ENCODE data around the gene FOXM1. TPM values are rescaled to one million over a fixed set of nuclear protein-coding genes. Genes with fewer than 3 reads are reported as not detected.
A peak's percentile ranks its signal among the peaks of the same experiment; 100 is the strongest.

FOXM1 gene
- total RNA-seq, 2 donors from 2014 or later = 1.2 to 10.8 TPM

DNA sequence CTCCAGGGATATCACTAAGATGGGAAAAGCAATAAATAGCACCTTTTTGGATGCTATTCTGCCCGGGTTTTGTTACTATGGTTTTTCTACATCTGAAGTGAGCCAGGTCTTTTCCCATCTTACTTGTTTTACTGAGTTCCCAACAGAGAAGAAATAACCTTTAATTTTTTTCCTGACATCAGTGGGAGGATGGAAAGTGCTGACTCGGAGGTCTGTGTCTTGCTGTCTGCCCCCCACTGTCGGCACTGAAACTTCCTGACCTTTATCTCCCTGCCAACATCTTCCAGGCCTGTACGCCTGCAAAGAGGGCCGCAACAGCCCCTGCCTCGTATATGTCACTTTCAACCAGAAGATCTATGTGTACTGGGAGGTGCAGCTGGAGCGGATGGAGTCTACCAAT, 53.5 kb downstream of the FOXM1 start:
- peaks cover 6 to 26% of the 10 kb centered on the region in 2 donors for H3K36me3 ChIP-seq

DNA sequence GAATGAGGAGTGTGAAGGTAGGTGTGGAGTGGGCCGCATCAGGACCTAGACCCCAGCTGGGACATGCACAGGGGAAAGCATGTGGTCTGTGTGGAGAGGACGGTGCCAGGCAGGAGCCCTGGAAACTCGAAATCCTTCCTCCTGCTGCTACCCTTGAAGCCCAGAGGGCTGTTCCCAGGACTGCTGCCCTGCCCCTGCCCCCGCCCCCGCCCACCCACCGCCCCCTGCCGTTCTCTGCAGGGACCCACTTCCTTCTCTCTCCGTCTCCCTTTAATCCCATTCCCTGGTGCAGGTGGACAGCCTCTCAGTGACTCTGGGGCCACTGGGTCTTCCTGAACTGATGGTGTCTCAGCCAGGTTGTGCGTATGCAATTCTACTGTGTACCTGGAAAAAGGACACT, 56.5 kb downstream of the FOXM1 start:
- Histone ChIP-seq H3K4me3 (no peak overlapping the region), H3K36me3 (peaks cover 6 to 25% of the 10 kb centered on the region in 2 donors), H3K9me3 (no peaks in the 10 kb centered on the region), H3K27me3 (replicated peaks; ENCODE audit: insufficient read depth) (no peaks in the 10 kb centered on the region), H3K27ac (no peak overlapping the region), H3K4me1 (replicated peaks) (no peaks in the 10 kb centered on the region)
- 85% methylated on average over 9 of the region's 9 CpGs for WGBS
- intact Hi-C loops (cut with DNase I) = no loop called here
- TF ChIP-seq POLR2AphosphoS5 (IDR thresholded peaks at IDR 0.05) (no peak), POLR2A (IDR thresholded peaks at IDR 0.05) (no peak)
- TF ChIP-seq, protein P1, sequence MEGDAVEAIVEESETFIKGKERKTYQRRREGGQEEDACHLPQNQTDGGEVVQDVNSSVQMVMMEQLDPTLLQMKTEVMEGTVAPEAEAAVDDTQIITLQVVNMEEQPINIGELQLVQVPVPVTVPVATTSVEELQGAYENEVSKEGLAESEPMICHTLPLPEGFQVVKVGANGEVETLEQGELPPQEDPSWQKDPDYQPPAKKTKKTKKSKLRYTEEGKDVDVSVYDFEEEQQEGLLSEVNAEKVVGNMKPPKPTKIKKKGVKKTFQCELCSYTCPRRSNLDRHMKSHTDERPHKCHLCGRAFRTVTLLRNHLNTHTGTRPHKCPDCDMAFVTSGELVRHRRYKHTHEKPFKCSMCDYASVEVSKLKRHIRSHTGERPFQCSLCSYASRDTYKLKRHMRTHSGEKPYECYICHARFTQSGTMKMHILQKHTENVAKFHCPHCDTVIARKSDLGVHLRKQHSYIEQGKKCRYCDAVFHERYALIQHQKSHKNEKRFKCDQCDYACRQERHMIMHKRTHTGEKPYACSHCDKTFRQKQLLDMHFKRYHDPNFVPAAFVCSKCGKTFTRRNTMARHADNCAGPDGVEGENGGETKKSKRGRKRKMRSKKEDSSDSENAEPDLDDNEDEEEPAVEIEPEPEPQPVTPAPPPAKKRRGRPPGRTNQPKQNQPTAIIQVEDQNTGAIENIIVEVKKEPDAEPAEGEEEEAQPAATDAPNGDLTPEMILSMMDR (IDR thresholded peaks at IDR 0.05) = no peak
- no peak for DNase-seq (ENCODE audit: low spot score)

More for the DNA sequence above, 53.5 kb downstream of the FOXM1 start:
- no peaks in the 10 kb centered on the region for H3K9me3 ChIP-seq
- intact Hi-C loops (cut with DNase I) = no loop called here
- WGBS = 63% methylated on average over 7 of the region's 7 CpGs
- no peak overlapping the region for H3K27ac ChIP-seq
- H3K4me3 ChIP-seq = no peak overlapping the region
- H3K27me3 ChIP-seq (replicated peaks; ENCODE audit: insufficient read depth) = no peaks in the 10 kb centered on the region
- TF ChIP-seq POLR2AphosphoS5 (IDR thresholded peaks at IDR 0.05) (no peak), POLR2A (IDR thresholded peaks at IDR 0.05) (no peak)
- TF ChIP-seq, protein P1 (IDR thresholded peaks at IDR 0.05) = no peak
- no peaks in the 10 kb centered on the region for H3K4me1 ChIP-seq (replicated peaks)
- no peak for DNase-seq (ENCODE audit: low spot score)

DNA sequence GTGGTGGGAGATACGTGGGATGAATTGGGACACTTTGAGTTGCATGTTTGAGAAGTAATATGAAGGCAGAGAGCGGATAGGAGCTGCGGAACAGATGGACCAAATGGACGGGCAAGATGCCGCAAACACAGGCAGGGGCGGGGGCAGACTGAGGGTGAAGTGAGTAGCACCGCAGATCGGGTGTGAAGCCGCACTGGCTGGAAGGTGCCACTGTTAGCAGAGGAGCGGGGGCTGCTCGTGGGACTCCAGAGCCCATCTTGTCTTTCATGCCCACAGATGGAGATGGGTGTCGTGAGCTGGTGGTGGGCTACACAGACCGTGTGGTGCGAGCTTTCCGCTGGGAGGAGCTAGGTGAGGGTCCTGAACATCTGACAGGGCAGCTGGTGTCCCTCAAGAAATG, 57.2 kb downstream of the FOXM1 start:
- H3K27me3 ChIP-seq (replicated peaks; ENCODE audit: insufficient read depth) = no peaks in the 10 kb centered on the region
- no peak for TF ChIP-seq POLR2AphosphoS5 (IDR thresholded peaks at IDR 0.05)
- TF ChIP-seq POLR2A (IDR thresholded peaks at IDR 0.05) = no peak
- TF ChIP-seq, protein P1 (IDR thresholded peaks at IDR 0.05) = no peak
- DNase-seq (ENCODE audit: low spot score) = no peak
- intact Hi-C loops (cut with DNase I) = no loop called here
- H3K36me3 ChIP-seq = peaks cover 6 to 19% of the 10 kb centered on the region in 2 donors
- H3K4me1 ChIP-seq (replicated peaks) = no peaks in the 10 kb centered on the region
- no peak overlapping the region for H3K27ac ChIP-seq
- no peaks in the 10 kb centered on the region for H3K9me3 ChIP-seq
- no peak overlapping the region for H3K4me3 ChIP-seq
- 94% methylated on average over 15 of the region's 15 CpGs for WGBS

DNA sequence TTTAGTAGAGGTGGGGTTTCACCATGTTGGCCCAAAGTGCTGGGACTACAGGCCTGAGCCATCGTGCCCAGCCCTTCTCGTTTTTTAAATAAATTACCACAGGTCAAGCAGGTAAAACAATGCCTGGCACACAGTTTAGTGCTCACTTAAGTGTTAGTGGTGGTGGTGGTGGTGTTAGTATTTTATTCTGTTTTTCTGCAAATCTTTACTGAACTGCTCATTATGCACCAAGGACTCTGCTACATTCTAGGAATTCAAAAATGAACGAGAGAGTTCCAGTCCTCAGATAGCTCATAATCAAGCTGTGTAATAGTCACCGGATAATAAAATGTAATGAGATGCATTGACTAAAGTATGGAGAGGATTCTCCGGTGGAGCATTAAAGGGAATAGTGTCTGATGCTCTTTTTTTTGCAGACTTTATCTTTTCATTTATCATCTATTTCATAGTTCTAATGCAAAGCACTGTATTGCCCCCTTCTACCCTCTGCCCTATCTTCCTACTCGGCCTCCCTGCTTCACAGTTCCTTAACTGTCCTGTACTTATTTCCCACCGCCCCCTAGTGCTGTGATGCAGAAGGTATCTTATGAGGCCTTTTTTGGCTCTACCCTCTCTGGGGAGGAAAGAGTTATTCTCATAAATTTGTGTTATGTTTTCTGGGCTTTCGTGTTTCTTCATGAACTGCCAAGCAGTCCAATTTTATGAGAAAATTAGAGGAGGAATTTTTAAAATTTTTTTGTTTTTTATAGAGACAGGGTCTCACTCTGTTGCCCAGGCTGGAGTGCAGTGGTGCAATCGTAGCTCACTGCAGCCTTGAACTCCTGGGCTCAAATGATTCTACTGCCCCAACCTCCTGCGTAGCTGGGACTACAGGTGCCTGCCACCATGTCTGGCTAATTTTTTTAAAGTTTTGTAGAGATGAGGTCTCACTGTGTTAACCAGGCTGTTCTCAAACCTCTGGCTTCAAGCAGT, 63.5 kb downstream of the FOXM1 start:
- 6% methylated on average over 10 of the region's 10 CpGs for WGBS

More for the DNA sequence above, 63.5 kb downstream of the FOXM1 start:
- DNase-seq (ENCODE audit: low spot score) = peak; percentile 36
- no peaks in the 10 kb centered on the region for H3K4me1 ChIP-seq (replicated peaks)
- no peaks in the 10 kb centered on the region for H3K27me3 ChIP-seq (replicated peaks; ENCODE audit: insufficient read depth)
- intact Hi-C loops (cut with DNase I) = no loop called here
- H3K4me3 ChIP-seq = peak overlapping the region; percentile 44 to 70
- H3K36me3 ChIP-seq = no peaks in the 10 kb centered on the region
- TF ChIP-seq, protein P1 (IDR thresholded peaks at IDR 0.05) = peak in 3 of 4 experiments; percentile 30 to 71 (median 63)
- no peak for TF ChIP-seq POLR2A (IDR thresholded peaks at IDR 0.05)
- peak; percentile 48 for TF ChIP-seq POLR2AphosphoS5 (IDR thresholded peaks at IDR 0.05)
- H3K9me3 ChIP-seq = no peaks in the 10 kb centered on the region
- H3K27ac ChIP-seq = peak overlapping the region; percentile 81 to 92

All from prostate gland (tissue), 2 donors.